ENCODE measurements around the gene MFAP4. TPM values are rescaled to one million over a fixed set of nuclear protein-coding genes. Genes with fewer than 3 reads are reported as not detected.

The MFAP4 gene
- total RNA-seq, 1 donor from 2014 or later = 85.8 TPM

- Mint-ChIP-seq H3K4me1 (ENCODE audit: unreplicated experiment) (peaks cover 40% of the 10 kb centered on the region), H3K27me3 (ENCODE audit: unreplicated experiment) (no peaks in the 10 kb centered on the region), H3K27ac (ENCODE audit: unreplicated experiment) (no peak overlapping the region), H3K9me3 (ENCODE audit: unreplicated experiment) (no peaks in the 10 kb centered on the region), H3K4me3 (ENCODE audit: unreplicated experiment) (no peak overlapping the region), H3K36me3 (ENCODE audit: unreplicated experiment) (no peaks in the 10 kb centered on the region)
- no peak for TF ChIP-seq CTCF (IDR thresholded peaks at IDR 0.05)
- no peak for DNase-seq (ENCODE audit: extremely low spot score, unreplicated experiment)
These were observed 17.7 kb downstream of the MFAP4 start for GRCh38 chr17:19369107-19369778.

GRCh38 chr17:19368229-19368628 lies 18.8 kb downstream of the MFAP4 start:
- DNase-seq (ENCODE audit: extremely low spot score, unreplicated experiment) = no peak
- Mint-ChIP-seq H3K36me3 (ENCODE audit: unreplicated experiment) (no peaks in the 10 kb centered on the region), H3K4me3 (ENCODE audit: unreplicated experiment) (no peak overlapping the region), H3K9me3 (ENCODE audit: unreplicated experiment) (no peaks in the 10 kb centered on the region), H3K4me1 (ENCODE audit: unreplicated experiment) (peaks cover 48% of the 10 kb centered on the region), H3K27ac (ENCODE audit: unreplicated experiment) (no peak overlapping the region), H3K27me3 (ENCODE audit: unreplicated experiment) (no peaks in the 10 kb centered on the region)
- TF ChIP-seq CTCF (IDR thresholded peaks at IDR 0.05) = no peak

- peaks cover 55% of the 10 kb centered on the region for H3K4me1 Mint-ChIP-seq (ENCODE audit: unreplicated experiment)
- no peaks in the 10 kb centered on the region for H3K36me3 Mint-ChIP-seq (ENCODE audit: unreplicated experiment)
- H3K27ac Mint-ChIP-seq (ENCODE audit: unreplicated experiment) = no peak overlapping the region
- no peaks in the 10 kb centered on the region for H3K27me3 Mint-ChIP-seq (ENCODE audit: unreplicated experiment)
- H3K9me3 Mint-ChIP-seq (ENCODE audit: unreplicated experiment) = no peaks in the 10 kb centered on the region
- DNase-seq (ENCODE audit: extremely low spot score, unreplicated experiment) = no peak
- no peak overlapping the region for H3K4me3 Mint-ChIP-seq (ENCODE audit: unreplicated experiment)
- TF ChIP-seq CTCF (IDR thresholded peaks at IDR 0.05) = no peak
These were observed 20.4 kb downstream of the MFAP4 start for GRCh38 chr17:19366637-19366972.

- no peaks in the 10 kb centered on the region for H3K36me3 Mint-ChIP-seq (ENCODE audit: unreplicated experiment)
- H3K27me3 Mint-ChIP-seq (ENCODE audit: unreplicated experiment) = no peaks in the 10 kb centered on the region
- H3K27ac Mint-ChIP-seq (ENCODE audit: unreplicated experiment) = no peak overlapping the region
- no peaks in the 10 kb centered on the region for H3K9me3 Mint-ChIP-seq (ENCODE audit: unreplicated experiment)
- DNase-seq (ENCODE audit: extremely low spot score, unreplicated experiment) = no peak
- H3K4me3 Mint-ChIP-seq (ENCODE audit: unreplicated experiment) = no peak overlapping the region
- H3K4me1 Mint-ChIP-seq (ENCODE audit: unreplicated experiment) = peaks cover 57% of the 10 kb centered on the region
- TF ChIP-seq CTCF (IDR thresholded peaks at IDR 0.05) = no peak
These were observed 21.0 kb downstream of the MFAP4 start for GRCh38 chr17:19365833-19366636.

- Mint-ChIP-seq H3K4me1 (ENCODE audit: unreplicated experiment) (peaks cover 51% of the 10 kb centered on the region), H3K27ac (ENCODE audit: unreplicated experiment) (no peak overlapping the region), H3K27me3 (ENCODE audit: unreplicated experiment) (no peaks in the 10 kb centered on the region), H3K4me3 (ENCODE audit: unreplicated experiment) (no peak overlapping the region), H3K9me3 (ENCODE audit: unreplicated experiment) (no peaks in the 10 kb centered on the region), H3K36me3 (ENCODE audit: unreplicated experiment) (no peaks in the 10 kb centered on the region)
- TF ChIP-seq CTCF (IDR thresholded peaks at IDR 0.05) = no peak
- no peak for DNase-seq (ENCODE audit: extremely low spot score, unreplicated experiment)
These were observed 21.5 kb downstream of the MFAP4 start for GRCh38 chr17:19365499-19365817.
